Stimulated activated CD4-positive, alpha-beta T cell treated with anti-CD3 and anti-CD28 coated beads, TNF-alpha, amount 100 ng/mL, for 1 hour (primary cell): Measurements from ENCODE around the gene PPM1D.
"Not testable (repeated sequence)": the region's sequence is repeated elsewhere in the genome, so short reads cannot be mapped to it uniquely, and the experiment has no call there.

Source experiments
- DNase-seq, 3 donors: peaks; one replicate each; pipeline ENCODE4 v3.0.0-alpha.2; 2020; ENCODE audit warnings: low read depth in 3 of 3, low spot score in 1 of 3

The PPM1D gene

DNA sequence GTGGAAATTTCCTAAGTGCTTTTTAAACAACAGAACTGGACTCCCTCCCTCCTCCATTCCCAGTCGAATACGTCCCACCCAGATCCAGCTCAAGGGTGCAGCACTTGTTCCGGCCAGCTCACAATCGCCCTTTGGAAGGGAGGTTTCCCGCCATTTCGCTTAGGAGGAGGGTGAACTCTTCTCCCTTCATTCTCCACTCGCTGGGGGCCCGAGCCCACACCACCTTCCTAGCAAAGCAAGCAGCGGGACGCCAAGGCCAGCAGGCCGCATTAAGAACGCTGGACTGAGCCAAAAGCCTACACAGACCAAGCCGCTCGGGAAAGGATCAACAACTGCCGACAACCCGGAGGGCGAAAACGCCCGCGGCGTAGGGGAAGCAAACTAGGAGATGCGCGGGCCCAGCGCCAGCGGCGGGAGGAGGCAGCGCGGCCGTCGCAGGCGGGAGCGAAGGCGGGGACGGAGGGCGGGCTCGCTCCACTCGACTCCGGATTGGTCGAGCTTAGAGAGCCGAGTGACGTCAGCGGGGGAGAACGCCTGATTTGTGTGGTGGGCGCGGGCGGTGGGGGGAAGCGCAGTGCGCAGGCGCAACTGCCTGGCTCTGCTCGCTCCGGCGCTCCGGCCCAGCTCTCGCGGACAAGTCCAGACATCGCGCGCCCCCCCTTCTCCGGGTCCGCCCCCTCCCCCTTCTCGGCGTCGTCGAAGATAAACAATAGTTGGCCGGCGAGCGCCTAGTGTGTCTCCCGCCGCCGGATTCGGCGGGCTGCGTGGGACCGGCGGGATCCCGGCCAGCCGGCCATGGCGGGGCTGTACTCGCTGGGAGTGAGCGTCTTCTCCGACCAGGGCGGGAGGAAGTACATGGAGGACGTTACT, at the start of gene PPM1D:
TSS of gene PPM1D (plus strand) at position 574 of the 870 bp plus-strand sequence. CDS start at position 796, 222 bp downstream.
- peak; percentile 93 to 96 (median 94) for DNase-seq

DNA sequence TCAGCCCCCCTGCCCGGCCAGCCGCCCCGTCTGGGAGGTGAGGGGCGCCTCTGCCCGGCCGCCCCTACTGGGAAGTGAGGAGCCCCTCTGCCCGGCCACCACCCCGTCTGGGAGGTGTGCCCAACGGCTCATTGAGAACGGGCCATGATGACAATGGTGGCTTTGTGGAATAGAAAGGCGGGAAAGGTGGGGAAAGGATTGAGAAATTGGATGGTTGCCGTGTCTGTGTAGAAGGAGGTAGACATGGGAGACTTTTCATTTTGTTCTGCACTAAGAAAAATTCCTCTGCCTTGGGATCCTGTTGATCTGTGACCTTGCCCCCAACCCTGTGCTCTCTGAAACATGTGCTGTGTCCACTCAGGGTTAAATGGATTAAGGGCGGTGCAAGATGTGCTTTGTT, 47.7 kb upstream of the PPM1D start:
- DNase-seq: not testable (repeated sequence)

DNA sequence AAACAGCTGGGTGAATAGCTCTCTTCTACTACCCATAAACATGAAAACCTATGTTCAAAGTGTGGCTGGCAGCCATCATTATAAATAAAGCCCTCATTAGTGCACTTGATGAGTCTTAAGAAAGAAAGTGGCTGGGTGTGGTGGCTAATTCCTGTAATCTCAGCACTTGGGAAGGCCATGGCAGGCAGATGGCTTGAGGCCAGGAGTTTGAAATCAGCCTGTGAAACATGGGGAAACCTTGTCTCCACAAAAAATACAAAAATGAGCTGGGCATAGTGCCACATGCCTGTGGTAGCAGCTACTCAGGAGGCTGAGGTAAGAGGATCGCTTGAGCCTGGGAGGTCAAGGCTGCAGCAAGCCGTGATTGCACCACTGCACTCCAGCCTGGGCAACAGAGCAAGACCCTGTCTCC, 45.6 kb upstream of the PPM1D start:
- DNase-seq: no peak

DNA sequence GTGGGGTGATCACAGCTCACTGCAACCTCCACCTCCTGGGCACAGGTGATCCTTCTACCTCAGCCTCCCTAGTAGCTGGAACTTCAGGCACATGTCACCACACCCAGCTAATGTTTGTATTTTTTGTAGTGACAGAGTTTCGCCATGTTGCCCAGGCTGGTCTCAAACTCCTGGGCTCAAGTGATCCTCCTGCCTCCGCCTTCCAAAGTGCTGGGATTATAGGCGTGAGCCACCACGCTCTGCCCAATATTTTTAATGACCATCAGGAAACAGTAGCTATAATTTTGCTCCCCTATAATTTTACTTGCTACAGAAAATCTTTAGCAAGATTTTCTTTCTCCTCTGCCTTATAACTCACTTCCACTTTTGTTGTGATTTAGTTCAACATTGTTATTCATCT, 44.2 kb upstream of the PPM1D start:
- DNase-seq: no peak

DNA sequence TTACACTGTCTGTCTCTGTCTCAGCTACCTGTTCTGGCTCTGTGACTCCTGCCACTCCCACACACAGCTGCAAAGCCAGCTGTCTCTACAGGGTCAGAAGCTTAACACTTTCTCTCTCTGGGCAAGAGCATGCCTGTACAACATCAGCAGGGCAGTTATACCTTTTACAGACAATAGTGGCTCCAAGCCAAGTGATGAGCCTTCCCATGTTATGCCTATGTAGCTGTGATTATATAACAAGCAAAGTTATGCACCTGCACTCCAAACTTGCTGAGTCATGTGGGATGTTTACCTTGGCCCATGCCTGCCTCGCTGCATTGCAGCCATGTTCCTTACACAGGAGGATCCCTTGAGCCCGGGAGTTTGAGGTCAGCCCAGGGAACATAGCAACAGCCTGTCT, 42.2 kb upstream of the PPM1D start:
- DNase-seq: no peak

DNA sequence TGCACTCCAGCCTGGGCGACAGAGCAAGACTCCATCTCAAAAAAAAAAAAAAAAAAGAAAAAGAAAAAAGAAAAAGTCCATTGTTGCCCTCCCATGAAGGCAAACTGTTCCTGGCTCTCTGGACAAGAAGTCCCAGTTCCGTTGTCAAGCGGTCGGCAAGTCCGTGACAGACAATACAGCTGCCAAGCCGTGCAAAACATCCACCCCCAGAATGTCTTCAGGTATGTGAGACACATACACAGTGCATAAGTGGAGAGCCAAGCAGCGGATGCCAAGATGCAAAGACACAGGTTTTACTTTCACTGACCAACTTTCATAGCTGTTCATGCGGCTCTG, 40.4 kb upstream of the PPM1D start:
- no peak for DNase-seq

DNA sequence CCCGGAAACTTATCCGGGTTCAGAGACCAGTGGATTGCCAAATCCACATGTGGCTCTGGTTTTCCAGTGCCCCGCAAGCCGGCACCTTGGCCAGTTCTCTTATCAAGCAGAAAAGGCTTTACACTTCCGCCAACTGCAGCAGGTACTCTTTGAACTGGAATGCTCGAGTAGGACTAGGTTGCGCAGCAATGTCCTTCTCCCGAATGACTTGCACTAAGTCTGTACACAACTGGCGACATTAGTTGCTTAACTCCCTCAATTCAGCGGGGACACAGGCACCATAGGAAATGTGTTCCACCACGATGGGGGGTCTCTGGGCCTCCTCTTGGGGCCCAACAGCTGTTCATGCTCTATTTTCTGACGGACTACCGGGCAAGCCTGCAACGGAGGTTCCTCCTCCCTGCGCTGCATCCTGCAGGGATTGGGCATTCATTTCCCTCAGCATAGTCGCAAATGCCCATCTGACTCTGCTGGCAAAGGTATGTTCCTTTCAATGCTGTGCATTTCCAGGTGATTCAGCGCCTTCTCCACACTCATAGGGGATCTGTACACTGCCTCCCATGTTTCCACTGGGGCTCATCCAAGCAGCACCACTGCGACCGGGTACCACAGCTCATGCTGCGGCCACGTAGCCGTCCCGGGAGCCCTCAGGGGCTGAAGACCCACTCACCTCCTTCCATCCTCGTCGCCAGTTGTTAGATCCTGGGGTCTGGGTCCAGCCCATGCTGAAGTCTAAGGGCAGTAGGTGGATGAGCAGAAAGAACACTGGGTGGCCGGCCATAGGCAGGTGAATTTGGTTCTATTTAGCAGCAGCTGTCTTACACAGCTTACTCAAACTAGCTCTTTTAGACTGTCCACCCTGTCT, 39.8 kb upstream of the PPM1D start:
- no peak for DNase-seq

DNA sequence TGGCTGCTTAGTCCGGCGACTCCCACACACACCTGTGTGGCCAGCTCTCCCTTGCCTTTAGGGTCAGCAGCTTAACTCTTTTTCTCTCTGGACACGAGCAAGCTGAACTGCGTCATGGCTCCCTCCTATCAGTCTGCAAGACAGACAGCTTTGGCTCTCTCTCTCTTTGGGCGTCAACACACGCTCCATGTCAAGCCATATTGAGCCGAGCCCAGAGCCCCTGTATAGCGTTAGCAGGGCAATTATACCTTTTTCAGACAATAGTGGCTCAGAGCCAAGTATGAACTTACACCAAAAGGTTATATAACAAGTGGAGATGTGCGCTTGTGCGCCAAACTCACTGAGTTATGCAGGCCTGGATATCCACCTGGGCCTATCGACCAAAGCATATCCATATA, 39.1 kb upstream of the PPM1D start:
- DNase-seq: no peak

DNA sequence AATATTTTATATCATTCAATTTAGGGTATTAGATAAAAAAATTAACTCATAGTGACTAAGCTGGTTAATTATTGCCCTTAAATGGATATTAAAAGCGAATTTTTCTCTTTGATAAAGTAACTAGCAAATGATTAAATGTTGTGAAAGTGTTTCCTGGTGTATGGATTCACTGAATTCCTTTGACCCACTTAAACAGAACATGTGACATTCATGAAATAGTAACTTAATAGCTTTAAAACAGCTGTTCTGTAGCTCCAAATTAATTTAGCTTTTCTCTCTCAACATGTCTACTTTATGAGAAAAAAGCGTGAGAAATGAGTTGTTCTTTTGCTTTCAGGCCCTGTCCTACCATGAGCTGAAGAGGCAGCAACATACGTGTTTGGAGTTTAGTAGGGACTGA, 37.6 kb upstream of the PPM1D start:
- DNase-seq: no peak

DNA sequence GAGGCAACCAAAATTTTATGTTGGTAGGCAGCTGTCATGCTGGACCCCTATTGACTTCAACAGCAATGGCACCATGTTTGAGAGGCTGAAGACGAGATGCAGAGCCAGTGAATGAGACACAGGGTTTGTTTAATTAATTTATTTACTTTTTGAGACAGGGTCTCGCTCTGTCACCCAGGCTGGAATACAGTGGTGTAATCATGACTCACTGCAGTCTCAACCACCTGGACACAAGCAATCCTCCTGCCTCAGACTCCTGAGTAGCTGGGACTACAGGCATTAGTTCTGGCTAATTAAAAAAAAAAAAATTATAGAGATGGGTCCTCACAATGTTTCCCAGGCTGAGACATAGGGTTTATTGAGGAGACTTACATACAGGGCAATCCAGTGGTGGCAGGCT, 36.2 kb upstream of the PPM1D start:
- DNase-seq: no peak

DNA sequence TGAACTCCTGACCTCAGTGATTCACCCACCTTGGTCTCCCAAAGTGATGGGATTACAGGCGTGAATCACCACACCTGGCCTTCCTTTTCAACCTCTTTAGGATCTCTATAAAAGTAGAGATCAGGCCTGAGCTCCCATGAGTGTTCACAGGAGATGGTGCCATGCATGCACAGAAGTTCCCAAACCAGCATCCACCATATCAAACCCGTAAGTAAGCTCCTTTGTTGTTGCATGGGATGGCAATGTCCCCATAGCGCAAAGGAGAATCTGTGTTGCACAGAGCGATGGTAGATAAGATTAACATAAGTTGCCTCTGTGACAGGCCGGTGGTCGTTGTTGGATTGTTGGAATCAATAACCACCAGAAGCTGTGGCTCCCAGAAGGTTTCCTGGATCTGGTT, 34.8 kb upstream of the PPM1D start:
- DNase-seq: no peak

DNA sequence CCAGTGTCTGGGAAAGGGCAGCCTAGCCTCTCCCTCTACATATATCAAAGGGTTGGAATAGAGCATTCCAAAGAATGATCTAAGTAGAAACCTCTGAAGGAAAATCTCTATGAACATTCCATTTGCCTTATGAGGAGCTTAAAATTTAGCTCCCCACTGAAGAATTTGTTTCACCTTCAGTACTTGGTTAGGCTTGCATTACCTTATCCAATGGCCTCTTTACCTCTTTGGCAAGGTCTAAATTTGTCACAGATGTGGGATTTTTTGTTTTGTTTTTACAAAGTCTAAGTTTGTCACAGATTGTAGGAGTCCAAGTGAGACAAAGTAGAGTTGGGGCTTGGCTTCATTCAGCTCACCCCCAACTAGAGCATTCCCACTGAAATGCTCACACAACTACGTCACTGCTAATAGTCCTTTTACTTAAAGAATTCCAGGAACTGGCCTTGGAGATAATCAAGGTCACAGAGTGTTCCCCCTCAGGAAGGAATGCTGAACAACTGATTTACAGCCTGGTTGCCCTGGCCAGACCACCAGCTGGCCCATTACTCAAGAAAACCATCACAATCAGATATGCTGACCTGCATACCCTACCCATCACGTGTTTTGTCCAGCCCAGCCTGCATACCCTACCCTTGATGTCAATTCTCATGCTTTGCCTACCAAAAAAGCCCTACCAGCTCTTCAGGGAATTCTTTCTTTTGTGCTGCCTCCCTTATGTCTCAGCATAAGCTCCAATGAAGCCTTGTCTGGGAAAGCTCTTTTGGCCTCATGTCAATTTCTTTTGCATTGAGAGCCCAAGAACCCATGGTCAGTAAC, 26.5 kb upstream of the PPM1D start:
- DNase-seq: no peak

DNA sequence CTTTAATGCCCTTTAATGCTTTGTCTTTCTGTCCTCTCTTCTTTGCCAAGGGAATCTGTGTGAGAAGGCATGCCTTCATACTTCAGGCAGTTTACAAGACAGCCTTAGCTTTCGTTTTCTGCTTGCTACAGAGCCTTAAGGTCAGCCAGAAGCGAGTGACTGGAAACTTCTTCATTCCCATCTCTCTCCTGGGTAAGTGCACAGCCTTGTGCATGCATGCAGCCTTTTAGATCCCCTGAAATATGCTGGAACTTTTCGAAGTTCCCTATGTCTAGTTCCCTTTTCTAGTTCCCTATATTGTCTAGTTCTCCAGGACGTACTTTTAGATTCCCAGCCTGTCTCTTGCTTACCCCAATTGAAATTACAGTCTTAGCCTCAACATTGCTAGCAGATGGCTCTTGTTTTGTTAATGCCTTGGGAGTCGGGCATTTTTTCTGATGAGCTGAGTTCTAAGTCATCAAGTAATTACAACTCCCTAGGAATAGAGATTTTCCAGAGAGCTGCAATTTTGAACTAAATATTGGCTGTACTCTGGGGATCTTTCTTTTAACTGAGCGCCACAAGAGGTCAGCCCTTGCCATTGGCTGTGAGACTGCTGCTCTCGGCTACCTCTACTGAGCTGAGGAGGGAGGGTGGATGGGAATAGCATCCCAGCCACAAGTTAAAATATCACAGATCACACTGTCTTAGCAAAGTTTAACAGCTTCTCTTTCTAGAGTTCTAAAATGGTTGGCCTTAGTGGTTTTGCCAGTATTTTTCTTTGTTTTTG, 22.7 kb upstream of the PPM1D start:
- no peak for DNase-seq

DNA sequence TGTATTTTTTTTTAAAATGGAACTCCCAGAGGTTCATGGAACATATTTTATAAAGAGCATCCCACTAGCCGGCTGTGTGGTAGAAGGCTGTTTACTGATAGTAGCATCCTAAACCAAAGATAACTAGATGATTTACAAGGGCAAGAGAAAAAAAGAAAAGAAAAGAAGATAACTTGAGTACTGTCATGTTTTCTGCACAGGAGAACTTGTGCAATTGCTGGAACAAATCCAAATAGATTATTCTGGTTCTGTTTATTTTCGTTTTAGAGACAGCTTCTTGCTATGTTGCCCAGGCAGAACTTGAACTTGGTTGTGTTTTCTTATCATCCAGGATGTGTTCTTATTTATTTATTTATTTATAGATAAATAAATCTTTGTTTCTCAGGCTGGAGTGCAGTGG, 20.9 kb upstream of the PPM1D start:
- DNase-seq: no peak

DNA sequence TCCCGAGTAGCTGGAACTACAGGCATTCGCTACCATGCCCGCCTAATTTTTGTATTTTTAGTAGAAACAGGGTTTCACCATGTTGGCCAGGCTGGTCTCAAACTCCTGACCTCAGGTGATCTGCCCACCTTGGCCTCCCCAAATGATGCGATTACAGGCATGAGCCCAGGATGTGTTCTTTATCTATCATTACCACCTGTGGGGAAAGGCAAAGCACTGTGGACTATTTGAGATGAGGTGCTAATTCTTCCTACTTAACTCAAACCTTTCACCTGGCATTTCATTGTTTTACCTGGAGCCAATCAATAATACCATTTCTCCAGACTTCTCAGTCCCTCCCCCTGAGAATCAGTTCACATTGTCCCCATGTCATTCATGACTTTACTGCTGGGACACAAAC, 20.4 kb upstream of the PPM1D start:
- no peak for DNase-seq

DNA sequence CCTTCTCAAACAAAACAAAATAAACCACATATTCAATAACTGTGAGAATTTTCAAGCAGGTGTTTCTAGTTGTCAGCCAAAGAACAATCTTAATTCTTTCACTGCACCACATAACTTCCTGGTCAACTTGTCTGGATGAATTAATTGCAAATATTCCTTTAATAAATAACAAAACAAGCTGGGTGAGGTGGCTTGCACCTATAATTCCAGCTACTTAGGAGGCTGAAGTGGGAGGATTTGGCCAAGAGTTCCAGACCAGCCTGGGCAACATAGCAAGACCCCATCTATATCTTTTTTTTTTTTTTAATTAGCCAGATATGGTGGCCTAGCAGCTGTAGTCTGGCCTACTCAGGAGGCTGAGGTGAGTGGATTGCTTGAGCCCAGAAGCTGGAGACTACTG, 17.0 kb upstream of the PPM1D start:
- DNase-seq: no peak

DNA sequence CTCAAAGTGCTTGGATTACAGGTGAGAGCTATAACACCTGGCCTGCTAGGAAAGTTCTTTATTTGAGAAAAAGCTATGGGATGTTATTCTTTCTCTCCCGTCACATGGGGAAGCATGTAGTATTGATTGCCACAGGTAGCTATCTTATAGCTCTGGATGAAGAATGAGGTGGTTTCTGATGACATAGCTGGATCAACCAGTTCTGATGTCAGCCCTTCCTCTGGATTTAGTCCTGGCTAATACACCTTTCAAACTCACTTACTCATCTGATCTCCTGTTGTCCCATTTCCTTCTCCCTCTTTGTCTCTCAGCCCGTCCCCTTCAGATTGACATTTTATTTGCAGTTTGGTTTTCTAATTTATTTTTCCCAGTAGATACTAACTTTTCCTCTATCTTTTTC, 14.1 kb upstream of the PPM1D start:
- no peak for DNase-seq

DNA sequence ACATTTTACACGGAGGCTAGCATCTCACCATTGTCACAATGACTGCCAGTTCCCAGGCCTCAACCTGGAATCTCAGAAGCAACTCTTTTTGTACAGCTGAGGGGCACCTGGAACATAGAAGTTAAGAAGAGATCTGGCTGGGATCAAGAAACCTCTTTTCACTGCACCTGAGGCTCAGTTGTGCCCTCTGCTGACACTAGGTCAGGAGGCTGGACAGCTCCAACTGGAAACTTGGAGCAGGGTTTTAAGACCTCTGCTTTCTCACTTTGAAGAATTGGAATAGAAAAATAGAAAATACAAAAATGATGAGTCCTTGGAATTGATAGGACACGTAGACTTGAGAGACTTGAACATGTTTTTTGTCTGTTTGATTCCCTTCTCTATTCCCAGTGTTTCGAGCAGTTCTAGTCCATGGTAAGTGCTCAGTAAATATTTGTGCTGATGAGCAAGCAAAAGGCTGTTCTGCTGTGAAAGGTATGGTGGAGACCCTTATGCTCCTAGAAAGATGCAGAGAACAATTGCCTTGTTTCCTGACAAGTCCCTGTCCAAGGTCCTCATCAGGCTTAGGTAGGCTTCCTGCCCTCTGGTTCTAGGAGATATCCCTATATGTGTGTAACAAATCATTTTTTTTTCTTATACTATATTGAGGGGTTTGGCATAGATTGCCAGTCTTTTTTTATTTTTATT, 13.6 kb upstream of the PPM1D start:
- no peak for DNase-seq

DNA sequence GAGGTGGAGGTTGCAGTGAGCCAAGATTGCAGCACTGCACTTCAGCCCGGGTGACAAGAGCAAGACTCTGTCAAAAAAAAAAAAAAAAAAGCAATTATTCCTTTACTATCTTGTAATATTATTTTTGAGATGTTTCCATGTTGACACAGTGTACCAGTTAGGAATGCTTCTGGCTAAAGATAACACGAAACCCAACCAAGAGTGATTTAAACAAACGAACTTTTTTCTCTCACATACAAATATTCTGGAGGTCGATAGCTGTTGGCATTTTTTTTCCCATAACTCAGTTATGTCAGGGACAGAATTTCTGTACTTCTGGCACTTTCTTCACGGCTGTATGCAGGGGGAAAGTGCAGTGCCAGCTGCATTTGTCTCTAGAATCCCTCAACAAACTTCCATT, 9.9 kb upstream of the PPM1D start:
- DNase-seq: no peak

DNA sequence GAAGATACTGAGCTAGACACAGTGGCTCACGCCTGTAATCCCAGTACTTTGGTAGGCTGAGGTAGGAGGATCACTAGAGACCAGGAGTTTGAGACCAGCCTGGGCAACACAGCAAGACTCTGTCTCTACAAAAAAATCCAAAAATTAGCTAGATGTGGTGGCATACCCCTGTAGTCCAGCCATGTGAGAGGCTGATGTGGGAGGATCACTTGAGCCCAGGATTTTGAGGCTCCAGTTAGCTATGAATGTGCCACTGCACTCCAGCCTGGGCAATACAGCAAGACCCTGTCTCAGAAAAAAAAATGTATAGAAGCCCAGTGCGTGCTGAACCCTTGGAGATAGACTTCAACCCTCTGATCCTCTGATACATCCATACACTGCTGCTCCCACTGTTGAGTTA, 7.2 kb upstream of the PPM1D start:
- DNase-seq: no peak
